Activated CD8-positive, alpha-beta memory T cell treated with anti-CD3 and anti-CD28 coated beads, Interleukin-2, amount 50 U/mL, for 1 hour (primary cell): ENCODE measurements around the gene POLE3.
"Not testable (repeated sequence)": the region's sequence is repeated elsewhere in the genome, so short reads cannot be mapped to it uniquely, and the experiment has no call there.

Experiments used
- DNase-seq: peaks from one replicate; pipeline ENCODE4 v3.0.0-alpha.2; 2020; ENCODE audit errors: extremely low read depth

POLE3 gene

DNA sequence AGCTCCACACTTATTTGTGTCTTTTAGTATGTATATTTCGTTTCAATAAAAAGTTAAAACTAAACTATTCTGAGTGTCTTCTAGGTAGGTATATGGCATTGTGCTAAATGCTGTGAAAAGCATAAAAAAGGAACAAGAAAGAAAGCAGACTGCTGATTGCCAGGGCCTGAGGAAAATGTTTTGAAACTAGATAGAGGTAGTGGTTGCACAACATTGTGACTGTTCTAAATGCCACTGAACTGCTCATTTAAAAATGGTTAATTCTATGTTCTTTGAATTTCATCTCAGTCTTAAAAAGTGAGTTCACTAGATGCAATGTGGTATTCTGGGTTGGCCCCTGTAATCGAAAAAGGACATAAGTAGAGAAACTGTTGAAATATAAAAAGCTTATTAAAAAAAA, 6.8 kb downstream of the POLE3 start:
- no peak for DNase-seq

- DNase-seq: peak; percentile 96
These were observed 9.3 kb downstream of the POLE3 start, which contains the start of gene ALAD for GRCh38 chr9:113401027-113401792. ALAD (minus strand) TSS chr9:113401284; CDS start chr9:113393559, 7,725 bp downstream.

- DNase-seq: no peak
These were observed 10.8 kb downstream of the POLE3 start for GRCh38 chr9:113399646-113400200.

GRCh38 chr9:113398796-113399195, 11.7 kb downstream of the POLE3 start:
- DNase-seq: no peak

DNA sequence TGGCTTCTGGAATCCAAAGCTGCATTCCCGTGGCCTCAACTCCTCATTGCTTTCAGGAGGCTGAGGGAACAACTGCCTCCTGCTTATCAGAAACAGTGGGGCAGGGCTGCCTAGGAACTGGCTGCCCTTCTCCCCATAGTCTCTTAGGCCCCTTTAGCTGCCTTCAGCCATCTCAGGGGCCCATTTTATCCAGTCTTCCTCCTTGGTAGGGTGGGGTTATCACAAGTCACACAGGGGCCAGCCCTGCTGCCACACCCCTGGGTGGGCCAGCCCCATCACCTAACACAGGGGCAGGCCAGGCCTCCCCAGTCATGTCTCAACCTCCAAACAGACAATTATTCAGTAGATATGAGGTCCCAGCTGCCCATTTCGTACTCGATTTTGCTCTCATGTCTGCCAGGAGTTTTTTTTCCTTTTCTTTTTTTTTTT, 13.3 kb downstream of the POLE3 start:
- DNase-seq: no peak

GRCh38 chr9:113395000-113395861, 15.2 kb downstream of the POLE3 start:
- DNase-seq: no peak

GRCh38 chr9:113393281-113393680, 17.2 kb downstream of the POLE3 start:
- no peak for DNase-seq

DNA sequence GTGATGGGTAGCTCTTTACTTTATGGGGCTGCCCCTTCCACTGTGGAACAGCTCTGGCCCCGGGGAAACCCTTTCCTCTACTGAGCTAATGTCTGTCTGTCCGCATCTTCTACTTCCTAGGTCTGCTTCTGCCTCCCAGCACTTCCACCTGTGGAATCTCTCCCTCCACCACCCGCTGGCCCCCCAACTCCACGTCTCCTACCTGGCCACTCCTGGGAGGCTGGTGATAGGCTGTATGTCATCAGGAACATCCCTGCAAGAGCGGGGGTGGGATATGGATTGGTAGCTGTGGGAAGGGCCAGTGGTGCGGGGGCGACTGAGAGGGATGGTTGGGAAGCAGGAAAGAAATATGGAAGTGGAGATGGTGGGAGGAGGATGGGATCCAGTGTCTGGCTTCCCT, 18.6 kb downstream of the POLE3 start:
- no peak for DNase-seq

GRCh38 chr9:113390192-113390960, 20.1 kb downstream of the POLE3 start:
- no peak for DNase-seq

DNA sequence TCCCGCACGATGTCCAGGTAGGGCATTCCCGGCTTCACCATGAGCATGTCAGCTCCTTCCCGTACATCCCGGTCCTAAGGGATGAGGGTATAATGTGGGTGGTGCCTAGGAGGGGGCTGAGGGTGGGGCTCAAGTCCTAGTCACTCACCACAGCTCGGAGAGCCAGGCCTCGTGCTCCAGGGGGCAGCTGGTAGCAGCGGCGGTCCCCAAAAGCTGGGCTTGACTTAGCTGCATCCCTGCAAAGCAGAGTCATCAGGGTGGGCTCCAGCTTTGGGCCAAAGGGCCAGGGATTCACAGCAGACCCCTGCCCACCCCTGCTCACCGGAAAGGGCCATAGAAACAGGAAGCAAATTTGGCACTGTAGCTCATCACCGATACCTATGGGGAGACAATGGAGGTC, 21.0 kb downstream of the POLE3 start:
- no peak for DNase-seq

DNA sequence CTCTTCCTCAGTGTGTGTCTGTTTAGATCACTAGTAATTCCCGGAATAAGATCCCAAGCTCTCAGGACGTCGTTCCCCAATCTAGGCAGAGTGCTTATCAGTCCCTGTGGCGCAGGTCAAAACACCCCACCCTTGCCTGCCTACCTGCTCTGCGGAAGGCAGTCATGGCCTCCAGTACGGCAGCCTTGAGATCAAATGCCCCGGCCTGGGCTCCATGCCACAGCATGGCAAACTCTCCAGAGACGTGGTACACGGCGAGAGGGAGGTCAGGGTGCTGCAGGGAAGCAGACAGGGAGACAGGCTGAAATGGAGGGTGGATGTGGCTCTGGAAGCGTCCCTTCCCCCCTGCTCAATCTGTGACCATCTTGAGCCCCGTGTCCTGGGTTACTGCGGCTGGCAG, 21.6 kb downstream of the POLE3 start:
- no peak for DNase-seq

DNA sequence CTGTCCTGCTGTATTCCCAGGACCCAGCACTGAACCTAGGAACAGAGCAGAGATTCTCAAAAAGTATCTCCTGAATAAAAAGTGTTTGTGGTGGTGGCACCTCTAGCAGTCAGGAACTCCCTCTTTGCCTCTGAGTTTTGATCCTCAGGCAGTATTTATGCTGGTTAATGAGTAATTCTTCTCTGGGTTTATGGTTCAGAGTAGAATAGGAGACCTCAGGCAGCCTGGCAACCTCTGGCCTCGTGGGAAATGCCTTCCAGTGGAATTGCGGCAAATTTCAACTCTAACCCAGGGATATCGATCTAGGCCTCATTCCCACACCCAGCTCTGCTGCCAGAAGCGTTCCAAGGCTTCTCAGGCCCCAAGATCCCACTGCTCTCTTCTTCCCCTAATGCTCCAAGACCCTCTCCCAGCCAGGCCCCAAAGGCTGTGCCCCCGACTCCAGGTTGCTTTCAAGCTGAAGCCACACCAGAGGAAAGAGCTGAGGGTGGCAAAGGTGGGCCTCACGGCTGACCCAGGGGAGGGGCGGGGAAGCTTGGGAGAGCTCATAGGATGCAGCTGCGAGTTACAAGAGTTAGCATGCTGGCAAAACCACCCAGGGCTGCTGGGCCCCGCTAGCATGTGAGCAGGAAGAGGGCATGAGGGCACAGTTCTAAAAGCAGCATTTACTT, 22.8 kb downstream of the POLE3 start:
- DNase-seq: no peak

GRCh38 chr9:113386571-113387393, 23.7 kb downstream of the POLE3 start:
- no peak for DNase-seq

DNA sequence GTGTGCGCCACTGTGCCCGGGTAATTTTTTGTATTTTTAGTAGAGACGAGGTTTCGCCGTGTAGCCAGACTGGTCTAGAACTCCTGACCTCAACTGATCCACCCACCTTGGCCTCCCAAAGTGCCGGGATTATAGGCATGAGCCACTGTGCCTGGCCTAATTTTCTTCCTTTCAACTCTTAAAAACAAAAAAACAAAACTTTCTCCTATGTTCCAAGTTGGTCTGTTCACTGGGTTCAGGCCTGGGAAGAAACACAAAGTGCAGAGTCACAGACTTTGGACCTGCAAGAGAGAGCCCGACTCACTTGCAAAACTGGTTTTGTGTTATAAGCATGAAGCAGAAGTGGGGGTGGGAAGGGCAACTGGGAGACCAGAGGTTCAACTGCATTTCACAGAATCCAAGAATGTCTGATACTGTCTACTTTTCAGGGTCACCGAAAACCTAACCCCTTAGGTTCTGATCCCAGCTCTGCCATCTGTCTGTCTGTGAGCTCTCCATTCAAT, 28.5 kb downstream of the POLE3 start:
- no peak for DNase-seq

GRCh38 chr9:113381441-113381840, 29.0 kb downstream of the POLE3 start:
- DNase-seq: not testable (repeated sequence)

DNA sequence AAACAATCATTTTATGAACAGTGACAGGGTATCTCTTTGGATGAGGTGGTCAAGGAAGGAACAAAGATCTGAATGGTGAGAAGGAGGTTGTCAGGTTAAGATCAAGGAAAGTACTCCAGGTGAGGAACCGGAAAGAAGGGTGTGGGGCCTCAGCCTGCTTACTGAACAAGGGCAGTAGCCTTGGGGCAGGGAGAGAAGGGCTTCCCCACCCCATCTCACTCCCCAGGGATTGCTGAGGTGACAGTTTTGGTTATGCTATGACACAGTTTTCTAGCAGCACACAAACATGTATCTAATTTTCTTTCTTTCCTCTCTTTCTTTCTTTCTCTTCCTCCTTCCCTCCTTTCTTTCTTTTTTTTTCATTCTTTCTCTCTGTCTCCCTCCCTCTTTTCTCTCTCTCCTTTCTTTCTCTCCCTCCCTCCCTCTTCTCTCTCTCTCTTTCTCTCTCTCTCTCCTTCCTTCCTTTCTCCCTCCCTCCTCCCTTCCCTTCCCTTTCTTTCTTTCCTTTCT, 29.6 kb downstream of the POLE3 start:
- DNase-seq: no peak

GRCh38 chr9:113379829-113380210, 30.7 kb downstream of the POLE3 start:
- not testable (repeated sequence) for DNase-seq

DNA sequence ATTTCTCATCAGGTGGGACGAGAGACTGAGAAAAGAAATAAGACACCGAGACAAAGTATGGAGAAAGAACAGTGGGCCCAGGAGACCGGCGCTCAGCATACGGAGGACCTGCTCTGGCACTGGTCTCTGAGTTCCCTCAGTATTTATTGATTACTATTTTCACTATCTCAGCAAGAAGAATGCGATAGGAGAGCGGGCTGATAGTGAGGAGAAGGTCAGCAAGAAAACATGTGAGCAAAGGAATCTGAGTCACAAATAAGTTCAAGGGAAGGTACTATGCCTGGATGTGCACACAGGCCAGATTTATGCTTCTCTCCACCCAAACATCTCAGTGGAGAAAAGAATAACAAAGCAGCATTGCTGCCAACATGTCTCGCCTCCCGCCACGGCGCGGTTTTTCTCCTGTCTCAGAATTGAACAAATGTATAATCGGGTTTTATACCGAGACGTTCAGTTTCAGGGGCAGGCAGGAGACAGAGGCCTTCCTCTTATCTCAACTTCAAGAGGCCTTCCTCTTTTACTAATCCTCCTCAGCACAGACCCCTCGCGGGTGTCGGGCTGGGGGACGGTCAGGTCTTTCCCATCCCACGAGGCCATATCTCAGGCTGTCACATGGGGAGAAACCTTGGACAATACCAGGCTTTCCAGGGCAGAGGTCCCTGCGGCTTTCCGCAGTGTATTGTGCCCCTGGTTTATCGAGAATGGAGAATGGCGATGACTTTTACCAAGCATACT, 31.2 kb downstream of the POLE3 start:
- DNase-seq: not testable (repeated sequence)
